GM12865 (cell line): ENCODE results near the gene INPP5A.

Source experiments
- DNase-seq: peaks from one replicate; pipeline ENCODE4 v3.0.0; 2010; ENCODE audit warnings: low read depth
- H3K4me3 ChIP-seq: 2 replicates; pipeline ENCODE4 v1.5.1; 2011; ENCODE audit warnings: mild to moderate bottlenecking, low read depth, low read length, control low read depth
- TF ChIP-seq, protein P1 (sequence below): IDR thresholded peaks from 2 replicates; pipeline ENCODE4 v1.5.1; 2011; ENCODE audit warnings: low read length, control low read depth, low read depth, inconsistent platforms; ENCODE audit not compliant: insufficient read depth; ENCODE audit errors: missing control alignments

INPP5A gene

DNA sequence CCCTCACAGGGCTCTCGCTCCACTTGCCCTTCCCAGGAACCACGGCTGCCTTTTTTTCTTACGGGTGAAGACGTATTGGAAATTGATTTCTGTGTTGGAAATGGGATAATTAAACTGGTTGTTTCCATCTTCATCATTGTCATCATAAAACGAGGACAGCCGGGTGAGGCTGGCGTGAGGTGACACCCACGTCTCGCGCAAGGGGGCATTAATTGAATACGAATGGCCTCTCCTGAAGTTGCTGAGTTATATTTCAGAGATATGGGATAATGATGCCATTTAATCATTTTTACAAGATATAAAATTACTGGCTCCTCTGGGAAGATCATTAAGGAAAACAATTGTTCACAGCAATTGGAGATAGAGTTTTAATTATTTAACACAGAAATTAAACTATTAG, 266.7 kb downstream of the INPP5A start:
- H3K4me3 ChIP-seq: no peak overlapping the region
- no peak for DNase-seq
- TF ChIP-seq, protein P1, sequence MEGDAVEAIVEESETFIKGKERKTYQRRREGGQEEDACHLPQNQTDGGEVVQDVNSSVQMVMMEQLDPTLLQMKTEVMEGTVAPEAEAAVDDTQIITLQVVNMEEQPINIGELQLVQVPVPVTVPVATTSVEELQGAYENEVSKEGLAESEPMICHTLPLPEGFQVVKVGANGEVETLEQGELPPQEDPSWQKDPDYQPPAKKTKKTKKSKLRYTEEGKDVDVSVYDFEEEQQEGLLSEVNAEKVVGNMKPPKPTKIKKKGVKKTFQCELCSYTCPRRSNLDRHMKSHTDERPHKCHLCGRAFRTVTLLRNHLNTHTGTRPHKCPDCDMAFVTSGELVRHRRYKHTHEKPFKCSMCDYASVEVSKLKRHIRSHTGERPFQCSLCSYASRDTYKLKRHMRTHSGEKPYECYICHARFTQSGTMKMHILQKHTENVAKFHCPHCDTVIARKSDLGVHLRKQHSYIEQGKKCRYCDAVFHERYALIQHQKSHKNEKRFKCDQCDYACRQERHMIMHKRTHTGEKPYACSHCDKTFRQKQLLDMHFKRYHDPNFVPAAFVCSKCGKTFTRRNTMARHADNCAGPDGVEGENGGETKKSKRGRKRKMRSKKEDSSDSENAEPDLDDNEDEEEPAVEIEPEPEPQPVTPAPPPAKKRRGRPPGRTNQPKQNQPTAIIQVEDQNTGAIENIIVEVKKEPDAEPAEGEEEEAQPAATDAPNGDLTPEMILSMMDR: no peak

GRCh38 chr10:132804785-132805426, 267.3 kb downstream of the INPP5A start:
- DNase-seq: no peak
- no peak overlapping the region for H3K4me3 ChIP-seq
- TF ChIP-seq, protein P1: no peak

GRCh38 chr10:132805599-132805998, 268.0 kb downstream of the INPP5A start:
- DNase-seq: no peak
- TF ChIP-seq, protein P1: no peak
- no peak overlapping the region for H3K4me3 ChIP-seq

- TF ChIP-seq, protein P1: no peak
- no peak for DNase-seq
- H3K4me3 ChIP-seq: no peak overlapping the region
Measured at GRCh38 chr10:132806110-132806509, 268.5 kb downstream of the INPP5A start.

DNA sequence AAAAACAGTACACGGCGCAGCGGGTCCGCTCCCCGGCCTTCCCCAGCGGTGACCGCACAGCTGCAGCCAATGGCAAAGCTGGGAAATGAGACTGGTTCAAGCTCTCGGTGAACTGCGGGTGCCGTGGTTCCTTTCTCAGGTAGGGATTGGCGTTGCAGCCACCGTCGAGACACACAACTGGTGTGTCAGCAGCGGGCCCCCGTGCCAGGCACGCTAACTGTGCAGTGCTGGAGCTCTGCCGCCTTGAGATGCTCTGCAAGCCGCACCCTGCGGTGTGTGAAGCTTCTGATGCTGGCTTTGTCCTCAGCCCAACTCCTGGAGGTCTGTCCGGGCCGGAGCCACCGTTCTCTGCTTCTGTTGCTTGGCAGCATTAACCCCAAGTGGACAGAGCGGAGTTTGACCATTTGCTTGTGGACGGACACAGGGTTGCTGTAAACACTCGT, 269.0 kb downstream of the INPP5A start:
- no peak overlapping the region for H3K4me3 ChIP-seq
- no peak for DNase-seq
- TF ChIP-seq, protein P1: no peak

DNA sequence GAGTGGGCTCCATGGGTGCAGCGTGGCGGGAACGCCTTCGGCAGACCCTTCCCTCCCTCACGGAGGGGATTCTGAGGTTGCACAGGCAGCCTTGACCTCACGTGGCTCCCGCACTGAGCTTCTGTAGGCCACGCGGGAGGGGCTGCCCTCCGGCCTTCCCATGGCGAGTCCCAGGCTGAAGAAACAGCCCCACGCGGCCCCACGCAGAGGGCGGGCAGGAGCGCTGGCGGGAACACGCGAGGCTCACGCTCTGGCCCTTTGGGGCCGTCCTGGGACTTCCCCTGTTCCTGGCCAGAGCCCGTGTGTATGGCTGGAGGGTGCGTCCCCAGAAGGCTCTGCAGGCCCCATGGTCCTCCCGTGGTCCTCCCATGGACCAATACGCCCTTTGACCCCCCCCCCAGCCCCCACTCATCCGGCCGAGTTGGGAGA, 270.0 kb downstream of the INPP5A start:
- DNase-seq: no peak
- no peak overlapping the region for H3K4me3 ChIP-seq
- TF ChIP-seq, protein P1: no peak
